Measurements from ENCODE around the gene SOWAHD. TPM values are rescaled to one million over a fixed set of nuclear protein-coding genes. Genes with fewer than 3 reads are reported as not detected.

SOWAHD gene
- total RNA-seq, 1 experiment from 2014 or later = 2.3 TPM

DNA sequence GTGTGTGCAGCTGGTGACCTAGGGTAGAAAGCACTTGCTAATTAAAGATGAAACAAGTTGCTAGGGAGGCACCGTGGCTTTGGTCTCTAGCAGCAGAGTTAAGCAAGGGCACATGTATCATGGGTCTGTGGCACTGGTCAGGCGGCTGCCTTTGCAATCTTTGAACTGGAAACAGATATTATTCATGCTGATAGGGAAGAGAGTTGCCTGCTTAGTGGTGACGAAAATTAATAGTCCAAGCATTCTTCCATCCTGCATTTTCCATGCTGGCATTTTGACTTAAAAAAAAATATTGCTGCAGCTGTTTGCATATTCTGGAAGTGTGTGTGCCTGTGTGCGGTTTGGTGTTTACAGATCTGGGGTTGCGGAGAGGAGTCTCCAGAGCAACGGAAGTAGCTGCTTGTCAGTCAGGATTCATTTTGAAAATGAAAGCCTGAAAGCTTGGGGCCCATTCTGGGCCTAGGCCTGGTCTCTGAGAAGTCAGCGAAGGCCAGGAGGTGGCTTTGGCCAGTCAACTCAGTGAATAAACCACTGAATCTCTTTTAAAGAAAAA is 2.3 kb upstream of the SOWAHD start:
- Histone ChIP-seq H4K20me1 (ENCODE audit: low read length) (no peaks in the 10 kb centered on the region), H3K9me3 (ENCODE audit: low read length) (no peaks in the 10 kb centered on the region), H3K4me1 (ENCODE audit: insufficient read depth, low read length) (peaks cover 11% of the 10 kb centered on the region), H3K27ac (ENCODE audit: low read length) (no peak overlapping the region), H3K4me2 (ENCODE audit: low read length) (no peak overlapping the region), H3K36me3 (ENCODE audit: low read depth, low read length) (no peaks in the 10 kb centered on the region), H3K9ac (ENCODE audit: low read length) (no peak overlapping the region), H3K9me2 (replicated peaks; ENCODE audit: low read length) (no peaks in the 10 kb centered on the region), H3K4me3 (ENCODE audit: low read length) (no peak overlapping the region), H3K27me3 (ENCODE audit: low read length) (no peaks in the 10 kb centered on the region), H3F3A (ENCODE audit: low read length, unreplicated experiment) (no peaks in the 10 kb centered on the region), H2AFZ (ENCODE audit: low read length) (no peak overlapping the region), H3K79me2 (ENCODE audit: low read length) (no peaks in the 10 kb centered on the region)
- ATAC-seq (no peak), DNase-seq (no peak)
- ChIA-PET POLR2A (ENCODE audit: unreplicated experiment) (no interaction called here), CTCF (no interaction called here)
- no TSS peak for BruUV-seq (replicated peaks)
- no peak for TF ChIP-seq EZH2 (IDR thresholded peaks at IDR 0.05; ENCODE audit: low read length, unreplicated experiment)
- intact Hi-C loops (cut with micrococcal nuclease) = loop anchor here (2.0 kb wide), 1 partner anchor 57 kb away; no protein-coding TSS in a partner anchor

DNA sequence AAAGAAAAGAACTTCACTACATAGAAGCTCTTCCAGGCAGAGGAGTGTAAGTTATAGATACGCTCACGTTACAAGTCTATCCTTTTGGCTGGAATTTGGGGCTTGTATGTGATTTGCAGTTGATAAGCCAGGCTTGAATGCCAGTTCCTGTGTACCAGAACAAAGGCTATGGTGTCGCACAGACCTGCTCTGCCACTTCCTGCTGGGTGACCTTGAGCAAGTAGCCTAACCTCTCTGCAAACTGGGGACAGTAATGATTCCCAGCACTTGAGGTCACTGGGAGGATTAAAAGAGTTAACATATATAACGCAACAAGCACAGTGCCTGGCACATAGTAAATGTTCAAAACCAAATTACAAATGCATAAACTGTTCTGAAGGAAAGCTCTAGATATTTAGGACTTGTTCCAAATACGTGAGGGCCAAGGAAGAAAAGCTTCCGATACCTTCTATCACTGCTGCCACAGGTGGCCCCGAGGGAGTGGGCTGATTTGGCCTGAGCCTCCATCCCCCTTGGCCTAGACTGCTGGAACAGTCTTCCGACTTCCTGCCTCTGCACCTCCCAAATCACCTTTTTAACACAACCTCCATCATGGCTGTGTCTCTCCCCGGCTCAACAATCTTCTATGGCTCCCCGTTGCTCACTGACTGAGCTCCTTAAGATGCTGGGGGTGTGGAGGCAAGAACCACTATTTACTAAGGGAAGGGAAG is 1.3 kb upstream of the SOWAHD start:
- H3K4me1 ChIP-seq (ENCODE audit: insufficient read depth, low read length) = peaks cover 11% of the 10 kb centered on the region
- intact Hi-C loops (cut with micrococcal nuclease) = loop anchor here (2.0 kb wide), 1 partner anchor 58 kb away; no protein-coding TSS in a partner anchor
- no peaks in the 10 kb centered on the region for H3K36me3 ChIP-seq (ENCODE audit: low read depth, low read length)
- no peaks in the 10 kb centered on the region for H3K79me2 ChIP-seq (ENCODE audit: low read length)
- no peak for TF ChIP-seq EZH2 (IDR thresholded peaks at IDR 0.05; ENCODE audit: low read length, unreplicated experiment)
- peak overlapping the region; percentile 92; the same call in 1 of the 2 replicates for H2AFZ ChIP-seq (ENCODE audit: low read length)
- ATAC-seq (no peak), DNase-seq (no peak)
- H3K4me3 ChIP-seq (ENCODE audit: low read length) = peak overlapping the region; percentile 82; the same call in 1 of the 2 replicates
- H4K20me1 ChIP-seq (ENCODE audit: low read length) = no peaks in the 10 kb centered on the region
- H3K9ac ChIP-seq (ENCODE audit: low read length) = no peak overlapping the region
- CTCF ChIA-PET = no interaction called here
- H3K27ac ChIP-seq (ENCODE audit: low read length) = no peak overlapping the region
- no peaks in the 10 kb centered on the region for H3K27me3 ChIP-seq (ENCODE audit: low read length)
- POLR2A ChIA-PET (ENCODE audit: unreplicated experiment) = no interaction called here
- H3K9me3 ChIP-seq (ENCODE audit: low read length) = no peaks in the 10 kb centered on the region
- peak overlapping the region; percentile 97 for H3K4me2 ChIP-seq (ENCODE audit: low read length)
- H3K9me2 ChIP-seq (replicated peaks; ENCODE audit: low read length) = no peaks in the 10 kb centered on the region
- no peaks in the 10 kb centered on the region for H3F3A ChIP-seq (ENCODE audit: low read length, unreplicated experiment)
- no TSS peak for BruUV-seq (replicated peaks)

DNA sequence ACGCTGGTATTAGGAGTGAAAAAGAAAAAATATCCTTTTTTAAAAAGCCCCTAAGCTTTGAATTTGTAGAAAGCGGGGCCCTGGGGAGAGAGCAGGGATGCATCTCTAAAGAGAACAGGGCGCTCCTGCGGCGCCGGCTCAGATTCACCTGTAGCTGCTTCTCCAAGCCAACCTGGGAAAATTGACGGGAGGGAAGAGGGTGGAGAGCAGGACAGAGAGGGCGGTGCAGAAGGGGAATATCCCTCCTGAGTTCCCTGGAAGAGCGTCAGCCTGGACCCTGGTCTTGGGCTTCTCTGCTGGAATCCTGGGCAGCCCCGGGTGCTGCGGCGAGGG is 776 bp upstream of the SOWAHD start:
- Histone ChIP-seq H3K9me3 (ENCODE audit: low read length) (no peaks in the 10 kb centered on the region), H3K36me3 (ENCODE audit: low read depth, low read length) (no peaks in the 10 kb centered on the region), H4K20me1 (ENCODE audit: low read length) (no peaks in the 10 kb centered on the region), H3K4me1 (ENCODE audit: insufficient read depth, low read length) (peaks cover 11% of the 10 kb centered on the region), H3K4me2 (ENCODE audit: low read length) (peak overlapping the region; percentile 97), H3F3A (ENCODE audit: low read length, unreplicated experiment) (no peaks in the 10 kb centered on the region), H3K9me2 (replicated peaks; ENCODE audit: low read length) (no peaks in the 10 kb centered on the region), H3K9ac (ENCODE audit: low read length) (peak overlapping the region; percentile 20; the same call in 1 of the 2 replicates), H3K27ac (ENCODE audit: low read length) (no peak overlapping the region), H3K27me3 (ENCODE audit: low read length) (no peaks in the 10 kb centered on the region), H3K4me3 (ENCODE audit: low read length) (peak overlapping the region; percentile 82), H3K79me2 (ENCODE audit: low read length) (no peaks in the 10 kb centered on the region), H2AFZ (ENCODE audit: low read length) (peak overlapping the region; percentile 92)
- no peak for TF ChIP-seq EZH2 (IDR thresholded peaks at IDR 0.05; ENCODE audit: low read length, unreplicated experiment)
- TF ChIP-seq EZH2phosphoT487 (IDR thresholded peaks at IDR 0.05; ENCODE audit: borderline replicate concordance, low read length) = no peak
- TF ChIP-seq, protein P1, sequence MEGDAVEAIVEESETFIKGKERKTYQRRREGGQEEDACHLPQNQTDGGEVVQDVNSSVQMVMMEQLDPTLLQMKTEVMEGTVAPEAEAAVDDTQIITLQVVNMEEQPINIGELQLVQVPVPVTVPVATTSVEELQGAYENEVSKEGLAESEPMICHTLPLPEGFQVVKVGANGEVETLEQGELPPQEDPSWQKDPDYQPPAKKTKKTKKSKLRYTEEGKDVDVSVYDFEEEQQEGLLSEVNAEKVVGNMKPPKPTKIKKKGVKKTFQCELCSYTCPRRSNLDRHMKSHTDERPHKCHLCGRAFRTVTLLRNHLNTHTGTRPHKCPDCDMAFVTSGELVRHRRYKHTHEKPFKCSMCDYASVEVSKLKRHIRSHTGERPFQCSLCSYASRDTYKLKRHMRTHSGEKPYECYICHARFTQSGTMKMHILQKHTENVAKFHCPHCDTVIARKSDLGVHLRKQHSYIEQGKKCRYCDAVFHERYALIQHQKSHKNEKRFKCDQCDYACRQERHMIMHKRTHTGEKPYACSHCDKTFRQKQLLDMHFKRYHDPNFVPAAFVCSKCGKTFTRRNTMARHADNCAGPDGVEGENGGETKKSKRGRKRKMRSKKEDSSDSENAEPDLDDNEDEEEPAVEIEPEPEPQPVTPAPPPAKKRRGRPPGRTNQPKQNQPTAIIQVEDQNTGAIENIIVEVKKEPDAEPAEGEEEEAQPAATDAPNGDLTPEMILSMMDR (conservative IDR thresholded peaks at IDR 0.05; ENCODE audit: low read depth, low read length) = no peak
- ChIA-PET POLR2A (ENCODE audit: unreplicated experiment) (no interaction called here), CTCF (interaction anchor here (0.8 to 1.1 kb wide), 2 partner anchors 148 to 151 kb away, joined by 3 read pairs; partner anchors contain the start of gene NKRF)
- peak; percentile 23; the same call in 1 of the 2 replicates for ATAC-seq
- intact Hi-C loops (cut with micrococcal nuclease) = loop anchor here (2.0 kb wide), 1 partner anchor 59 kb away; no protein-coding TSS in a partner anchor
- DNase-seq = no peak
- no TSS peak for BruUV-seq (replicated peaks)
